Fibroblast of skin of back (primary cell): ENCODE results near the gene C12orf75.
A peak's percentile ranks its signal among the peaks of the same experiment; 100 is the strongest.
"Not testable (repeated sequence)": the region's sequence is repeated elsewhere in the genome, so short reads cannot be mapped to it uniquely, and the experiment has no call there.

Source experiments
- DNase-seq: peaks from one replicate; pipeline ENCODE4 v3.0.0-alpha.2; 2013

C12orf75 gene

DNA sequence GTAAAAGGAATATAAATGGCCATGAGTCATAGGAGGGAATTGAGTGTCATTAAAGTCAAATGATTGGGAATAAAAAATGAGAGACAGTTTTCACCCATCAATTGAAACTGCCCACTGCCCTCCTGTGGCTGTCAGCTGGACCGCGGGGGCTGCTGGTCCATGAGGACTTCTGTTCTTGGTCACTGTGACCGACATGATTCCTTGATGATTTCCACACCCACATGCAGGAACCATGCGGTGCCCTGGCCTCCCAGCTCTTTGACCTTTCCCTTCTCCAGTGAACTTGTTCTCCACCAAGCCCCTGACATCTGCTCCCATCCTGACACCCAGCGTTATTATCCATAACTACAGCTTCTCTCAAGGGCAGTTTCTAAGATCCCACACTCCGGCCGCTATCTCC lies 48.4 kb downstream of the C12orf75 start:
- DNase-seq, result peak; percentile 26

DNA sequence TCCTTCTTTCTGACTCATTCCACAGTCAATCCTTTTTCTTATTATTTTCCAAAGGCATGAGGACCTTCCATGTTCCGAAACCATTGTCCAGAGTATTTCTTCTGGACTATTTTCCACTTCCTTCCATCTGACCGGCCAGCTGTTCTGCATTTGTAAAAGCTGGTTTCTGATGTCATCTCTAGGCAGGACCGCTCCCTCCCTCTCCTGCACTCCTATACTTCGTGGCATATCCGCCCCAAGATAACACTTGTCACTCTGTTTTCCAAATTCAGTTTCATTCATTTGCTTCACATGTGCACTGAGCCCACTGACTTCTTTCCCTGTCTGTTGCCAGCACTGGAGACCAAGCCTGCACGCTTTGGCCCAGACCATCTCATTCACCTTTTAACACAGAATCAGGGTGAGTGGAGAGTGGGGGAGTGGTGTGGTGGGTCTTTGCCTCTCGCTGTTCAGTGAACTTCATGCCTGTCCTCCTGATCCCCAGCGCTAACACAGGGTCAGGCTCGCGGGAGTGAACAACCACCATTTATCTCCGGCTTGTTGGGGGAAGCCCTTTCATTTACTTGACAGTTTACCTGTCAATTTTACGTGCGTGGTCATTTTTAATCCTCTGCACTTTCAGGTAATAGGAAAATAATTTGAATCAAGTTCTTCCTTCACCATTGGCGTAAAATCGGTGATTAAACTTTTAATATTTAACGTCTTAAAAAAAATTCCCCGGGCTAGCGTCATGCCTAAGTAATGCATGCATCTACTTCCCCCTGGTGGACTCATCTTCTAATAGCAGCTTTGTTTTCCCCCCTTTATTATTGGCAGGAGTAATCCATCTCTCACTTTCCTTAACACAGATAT lies 52.5 kb downstream of the C12orf75 start:
- DNase-seq, result peak; percentile 75

DNA sequence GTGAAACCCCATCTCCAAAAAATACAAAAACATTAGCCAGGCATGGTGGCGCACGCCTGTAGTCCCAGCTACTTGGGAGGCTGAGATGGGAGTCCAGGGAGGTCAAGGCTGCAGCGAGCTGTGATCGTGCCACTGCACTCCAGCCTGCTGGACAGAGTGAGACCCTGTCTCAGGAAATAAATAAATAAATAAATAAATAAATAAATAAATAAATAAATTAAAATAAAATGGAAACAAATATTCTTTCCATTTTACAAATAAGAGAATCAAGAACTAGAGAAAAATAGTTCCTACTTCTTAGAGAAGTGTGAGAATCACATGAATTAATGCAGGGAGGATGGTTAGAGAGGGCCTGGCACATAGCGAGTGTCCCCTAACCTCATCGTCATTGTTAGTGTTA lies 53.7 kb downstream of the C12orf75 start:
- no peak for DNase-seq

DNA sequence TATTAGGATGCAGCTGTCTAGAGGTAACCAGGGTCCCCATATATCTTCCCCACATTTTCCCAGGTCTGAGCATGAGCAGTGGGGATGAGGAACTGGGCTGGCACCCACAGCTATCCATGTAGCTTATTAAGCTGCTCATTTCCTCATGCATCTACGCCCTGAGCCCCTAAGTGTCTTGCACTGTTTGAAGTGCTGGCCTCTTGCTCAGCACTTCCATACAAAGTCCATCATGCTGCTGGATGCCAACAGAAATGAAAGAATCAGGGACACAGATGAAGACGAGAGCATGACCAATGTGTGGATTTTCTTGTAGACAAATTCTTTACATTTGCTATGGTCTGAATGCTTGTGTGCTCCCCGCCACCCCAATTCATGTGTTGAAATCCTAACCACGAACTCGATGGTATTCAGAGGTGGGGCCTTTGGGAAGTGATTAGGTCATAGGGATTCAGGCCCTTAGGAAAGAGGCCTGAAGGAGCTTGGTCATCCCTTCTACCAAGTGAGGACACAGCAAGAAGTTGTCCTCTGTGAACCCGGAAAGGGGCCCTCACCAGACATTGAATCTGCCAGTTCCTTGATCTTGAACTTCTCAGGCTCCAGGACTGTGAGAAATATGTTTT lies 54.5 kb downstream of the C12orf75 start:
- peak; percentile 57 for DNase-seq

DNA sequence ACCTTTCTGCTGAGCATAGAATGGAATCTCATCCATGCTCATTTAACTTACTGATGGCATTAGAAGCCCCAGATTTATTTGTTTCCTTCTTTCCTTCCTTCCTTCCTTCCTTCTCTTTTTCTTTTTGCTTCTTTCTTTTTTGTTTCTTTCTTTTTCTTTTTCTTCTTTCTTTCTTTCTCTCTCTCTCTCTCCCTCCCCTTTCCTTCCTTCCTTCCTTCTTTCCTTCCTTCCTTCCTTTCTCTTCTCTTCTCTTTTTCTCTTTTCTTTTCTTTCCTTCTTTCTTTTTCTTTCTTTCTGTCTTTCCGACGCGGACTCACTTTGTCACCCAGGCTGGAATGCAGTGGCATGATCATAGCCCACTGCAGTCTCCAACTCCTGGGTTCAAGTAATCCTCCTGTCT lies 55.9 kb downstream of the C12orf75 start:
- DNase-seq, result no peak

DNA sequence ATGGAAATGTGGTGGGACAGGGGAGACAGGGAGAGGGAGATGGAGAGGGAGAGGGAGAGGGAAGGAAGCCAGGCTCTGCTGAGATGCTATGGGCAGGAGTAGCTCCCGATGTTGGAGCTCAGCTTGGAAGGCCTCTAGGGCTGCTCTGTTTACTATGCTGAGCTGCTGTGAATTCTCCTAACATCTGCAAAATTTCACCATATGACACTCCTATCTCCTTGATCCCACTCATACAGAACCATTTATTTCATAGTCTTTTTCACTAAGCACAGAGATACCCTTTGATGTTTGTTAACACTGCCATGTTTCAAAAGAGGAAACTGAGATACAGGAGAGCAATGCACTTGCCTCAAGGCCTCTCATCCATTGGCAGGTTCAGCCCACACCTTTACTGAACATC lies 60.7 kb downstream of the C12orf75 start:
- DNase-seq, result no peak

DNA sequence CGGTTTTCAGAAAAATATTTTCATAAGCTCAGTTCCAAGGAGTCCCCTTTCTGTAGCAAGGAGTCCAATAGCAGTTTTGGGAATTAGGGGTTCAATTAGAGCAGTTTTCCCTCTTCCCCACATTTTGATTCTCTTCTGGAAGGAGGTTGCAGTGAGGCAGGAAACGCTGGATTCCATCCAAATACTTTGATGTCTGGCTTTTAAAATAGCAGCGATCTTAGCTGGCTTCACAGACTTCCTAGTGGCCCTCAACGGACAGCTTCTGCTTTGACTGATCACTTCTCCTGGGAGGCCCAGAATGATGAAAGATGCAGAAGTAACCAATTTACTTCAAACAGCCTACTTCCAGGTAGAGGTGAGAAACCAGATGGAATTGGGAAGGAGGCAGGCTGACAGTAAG lies 63.1 kb downstream of the C12orf75 start:
- peak; percentile 74 for DNase-seq

DNA sequence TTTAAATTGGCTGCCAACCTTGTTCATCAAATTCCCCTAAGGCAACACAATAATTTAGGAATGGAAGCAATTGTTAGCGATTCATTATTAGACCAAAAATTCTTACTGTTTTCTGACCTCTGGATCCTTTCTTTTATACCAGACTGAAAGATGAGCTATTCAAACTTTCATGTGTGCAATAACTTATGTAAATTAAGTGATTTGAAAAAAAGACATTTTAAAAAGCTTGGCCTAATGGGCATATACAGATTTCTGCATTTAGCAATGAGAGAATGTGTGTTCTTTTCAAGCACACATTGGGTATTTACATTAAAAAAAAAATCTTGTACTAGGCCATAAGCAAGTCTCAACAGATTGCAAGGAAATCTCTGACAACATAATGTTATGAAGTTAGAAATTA lies 65.5 kb downstream of the C12orf75 start:
- no peak for DNase-seq

DNA sequence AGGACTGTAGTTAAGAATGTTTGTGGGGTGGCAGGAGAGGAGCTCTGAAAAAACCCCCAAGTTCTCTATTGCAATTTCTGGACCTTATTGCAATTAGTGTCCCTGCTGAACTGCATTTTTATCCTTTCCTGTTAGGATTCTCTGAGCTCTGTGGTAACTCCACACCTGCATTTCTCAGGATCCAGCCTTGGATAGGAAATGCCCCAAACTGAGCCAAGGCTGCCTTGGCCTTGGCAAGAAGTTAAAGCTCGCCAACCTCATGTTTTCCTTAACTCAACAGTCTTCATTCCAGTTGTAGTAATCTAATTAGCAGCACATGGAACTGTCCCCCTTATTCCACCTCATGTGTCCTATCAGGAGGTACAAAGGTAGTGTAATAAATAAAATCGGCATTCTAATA lies 66.5 kb downstream of the C12orf75 start:
- DNase-seq, result no peak

DNA sequence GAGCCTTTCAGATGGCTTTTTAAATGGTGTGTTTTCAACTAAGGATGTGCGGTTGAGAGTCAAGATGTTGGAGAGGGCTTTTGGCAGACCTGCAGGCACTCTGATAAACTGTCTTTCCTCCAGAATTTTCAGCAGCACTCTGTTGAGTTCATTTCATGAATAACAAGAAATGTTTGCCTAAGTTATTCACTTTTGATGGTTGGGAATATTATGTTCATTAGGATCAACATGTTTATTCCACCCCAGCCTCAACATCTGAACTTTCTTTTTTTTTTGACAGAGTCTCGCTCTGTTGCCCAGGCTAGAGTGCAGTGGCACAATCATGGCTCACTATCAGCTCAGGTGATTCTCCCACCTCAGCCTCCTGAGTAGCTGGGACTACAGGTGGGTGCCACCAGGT lies 68.4 kb downstream of the C12orf75 start:
- DNase-seq, result no peak

DNA sequence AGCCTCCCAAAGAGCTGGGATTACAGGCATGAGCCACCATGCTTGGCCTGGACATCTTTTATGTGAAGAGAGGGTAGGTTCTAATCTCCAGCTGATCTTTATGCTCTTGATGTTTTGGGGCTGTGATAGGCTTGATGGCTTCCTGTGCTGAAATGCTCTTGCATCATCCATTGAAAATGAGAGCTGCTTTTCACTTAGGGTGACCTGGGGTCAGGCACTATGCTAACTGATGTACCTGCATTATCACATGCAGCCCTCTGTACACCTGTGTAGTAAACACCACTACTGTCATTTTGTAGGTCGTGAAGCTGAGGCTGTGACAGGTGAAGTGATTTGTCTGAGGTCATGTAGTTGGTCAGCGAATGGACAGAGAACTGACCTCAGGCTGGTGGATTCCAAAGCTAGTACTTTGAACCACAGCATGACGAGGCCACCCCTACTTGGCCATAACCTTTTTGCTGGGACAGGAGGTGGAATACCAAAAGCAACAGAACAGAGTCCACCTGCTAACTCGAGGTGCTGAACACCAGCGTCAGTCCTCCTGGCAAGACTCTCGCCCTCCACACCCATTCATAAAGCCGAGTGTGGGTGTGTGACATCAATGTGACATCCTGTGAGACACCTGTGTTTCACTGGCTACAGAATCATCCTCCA lies 69.1 kb downstream of the C12orf75 start:
- DNase-seq, result no peak

DNA sequence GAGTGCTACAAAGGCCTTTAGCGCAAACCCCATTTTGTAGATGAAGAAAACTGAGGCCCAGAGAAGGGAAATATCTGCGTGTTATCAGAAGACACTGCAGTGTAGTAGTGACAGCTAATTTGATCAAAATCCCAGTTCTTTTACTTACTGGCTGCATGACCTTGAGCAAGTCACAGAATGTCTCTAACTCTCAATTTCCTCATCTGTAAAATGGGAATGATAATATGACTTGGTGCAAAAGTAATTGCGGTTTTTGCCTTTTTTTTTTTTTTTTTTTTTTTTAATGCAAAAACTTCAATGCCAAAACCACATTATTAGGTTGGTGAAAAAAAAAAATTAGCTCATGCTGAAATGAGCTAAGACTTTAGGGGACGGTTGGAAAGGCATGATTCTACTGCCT lies 69.7 kb downstream of the C12orf75 start:
- no peak for DNase-seq

DNA sequence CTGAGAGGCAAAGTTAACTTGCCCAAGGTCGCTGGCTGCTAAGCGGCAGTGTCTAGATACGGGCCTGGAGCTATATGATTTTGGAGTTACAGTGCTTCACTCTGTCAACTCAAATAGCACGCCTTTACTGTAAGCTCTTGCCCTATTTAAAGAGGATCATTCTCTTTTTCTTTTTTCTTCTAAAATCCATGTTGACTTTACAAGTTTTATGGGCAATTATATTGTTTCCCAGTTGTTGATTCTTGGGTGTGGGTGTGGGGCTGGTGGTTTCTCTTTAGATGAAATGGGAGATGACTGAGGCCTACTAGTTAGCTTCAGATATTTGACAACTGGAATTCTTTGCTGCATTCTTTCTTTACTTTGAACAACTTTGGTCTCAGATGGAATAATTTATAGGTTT lies 70.7 kb downstream of the C12orf75 start:
- no peak for DNase-seq

DNA sequence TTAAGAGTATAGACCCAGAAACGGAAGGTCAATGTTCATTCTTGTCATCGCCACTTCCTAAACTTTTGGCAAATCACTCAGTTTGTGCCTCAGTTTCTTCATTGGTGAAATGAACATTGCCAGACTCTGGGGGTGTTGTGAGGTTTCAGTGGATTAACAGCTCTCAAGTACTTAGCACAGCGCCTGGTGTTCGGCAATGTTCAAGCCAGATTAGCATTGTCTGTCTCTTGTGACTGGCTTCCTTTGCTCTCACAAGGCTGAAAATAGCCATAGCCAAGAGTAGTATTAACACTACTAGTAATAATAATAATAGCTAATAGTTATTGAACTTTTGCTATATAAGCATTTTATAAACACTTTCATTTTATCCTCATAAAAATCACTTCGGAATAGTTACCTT lies 71.9 kb downstream of the C12orf75 start:
- DNase-seq, result no peak

DNA sequence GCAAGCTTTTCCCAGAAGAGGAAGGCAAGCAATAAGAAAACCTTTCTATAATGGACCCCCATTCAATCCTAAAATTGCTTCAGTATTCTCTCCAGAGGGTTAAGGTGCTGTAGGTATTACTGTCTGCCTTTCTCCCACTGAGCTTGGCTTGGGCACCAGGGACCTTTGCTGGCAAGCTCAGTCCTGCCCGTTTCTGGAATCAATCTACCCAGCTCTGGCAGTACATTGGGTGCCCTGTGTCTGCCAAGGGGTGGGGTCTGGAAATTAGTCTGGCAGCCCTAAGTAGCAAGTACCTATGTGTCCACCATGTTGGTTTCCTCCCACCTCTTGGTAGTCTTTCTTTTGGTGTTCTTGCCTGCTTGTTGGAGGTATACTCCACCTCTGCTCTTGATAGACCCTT lies 72.6 kb downstream of the C12orf75 start:
- DNase-seq, result no peak

DNA sequence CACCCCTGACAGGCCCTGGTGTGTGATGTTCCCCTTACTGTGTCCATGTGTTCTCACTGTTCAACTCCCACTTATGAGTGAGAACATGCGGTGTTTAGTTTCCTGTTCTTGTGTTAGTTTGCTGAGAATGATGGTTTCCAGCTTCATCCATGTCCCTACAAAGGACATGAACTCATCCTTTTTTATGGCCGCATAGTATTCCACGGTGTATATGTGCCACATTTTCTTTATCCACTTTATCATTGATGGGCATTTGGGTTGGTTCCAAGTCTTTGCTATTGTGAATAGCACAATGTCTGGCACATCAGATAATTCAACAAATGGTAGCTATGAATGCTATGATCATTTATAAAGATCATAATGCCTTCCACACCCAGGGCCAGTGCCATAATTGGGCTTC lies 73.6 kb downstream of the C12orf75 start:
- not testable (repeated sequence) for DNase-seq

DNA sequence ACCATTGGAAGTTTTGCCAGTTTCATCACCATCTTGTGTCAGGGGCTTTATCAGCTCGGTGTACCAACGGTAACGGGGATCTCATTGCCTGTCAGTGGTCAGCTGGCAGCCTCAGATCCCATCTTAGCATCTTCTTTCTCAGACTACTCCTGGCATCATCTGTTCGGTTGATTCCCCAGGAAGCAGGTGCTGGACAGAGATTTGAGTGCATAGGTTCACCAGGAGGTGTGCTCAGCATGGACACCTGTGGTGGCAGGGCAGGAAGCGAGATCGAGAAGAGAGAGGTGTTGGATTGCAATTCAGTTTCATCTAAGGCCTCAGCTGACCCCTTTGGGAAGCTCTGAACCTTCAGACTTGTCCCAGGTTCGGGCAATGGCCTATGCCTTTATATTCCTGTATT lies 76.0 kb downstream of the C12orf75 start:
- no peak for DNase-seq

DNA sequence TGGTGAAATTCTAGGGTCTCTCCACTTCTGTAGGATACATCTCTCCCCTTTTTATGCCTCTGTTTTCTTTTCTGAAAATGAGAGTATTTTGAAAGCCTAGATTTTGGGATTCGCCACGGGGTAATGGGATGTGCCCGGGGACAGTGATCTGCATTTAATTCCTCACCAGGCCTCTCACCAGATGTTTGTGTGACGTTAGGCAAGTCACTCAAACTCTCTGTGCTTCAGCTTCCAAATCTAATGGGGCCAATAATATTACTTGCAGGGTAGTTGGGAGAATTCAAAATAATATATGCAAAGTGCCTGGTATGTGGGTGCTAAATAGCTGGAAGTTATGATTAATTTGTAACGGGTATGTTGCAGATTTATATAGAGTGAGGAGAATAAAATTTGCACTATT lies 78.8 kb downstream of the C12orf75 start:
- peak; percentile 32 for DNase-seq

DNA sequence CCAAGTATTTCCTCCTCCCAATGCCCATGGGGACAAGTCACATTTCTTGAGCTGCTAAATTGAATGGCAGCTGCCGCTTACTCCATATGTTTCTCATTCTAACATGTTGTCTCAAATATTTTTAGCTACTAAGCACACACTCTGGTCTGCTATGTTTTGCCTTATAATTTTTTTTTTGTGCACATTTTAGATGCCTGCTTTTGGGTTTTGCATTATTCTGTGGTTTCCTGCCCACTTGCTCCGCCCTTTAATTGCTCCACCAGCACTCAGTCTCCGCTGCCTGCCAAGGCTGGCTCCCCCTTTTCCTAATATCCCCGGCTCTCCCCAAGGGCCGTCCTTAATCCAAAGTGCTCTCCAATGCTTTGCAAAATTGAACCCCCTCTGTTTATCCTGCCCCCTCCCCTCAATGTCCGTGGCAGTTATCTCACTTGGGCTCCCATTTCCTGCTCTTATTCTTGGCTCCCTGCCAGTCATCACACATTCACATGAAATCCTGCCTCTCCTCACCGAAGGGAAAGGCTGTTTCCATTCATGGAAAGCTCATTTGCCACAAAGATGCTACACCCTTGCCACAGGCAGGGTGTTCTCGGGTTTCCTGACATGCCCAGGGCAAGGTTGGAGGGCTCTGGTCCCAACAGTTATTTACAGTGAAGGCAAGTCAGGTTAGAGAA lies 79.4 kb downstream of the C12orf75 start:
- peak; percentile 95 for DNase-seq

DNA sequence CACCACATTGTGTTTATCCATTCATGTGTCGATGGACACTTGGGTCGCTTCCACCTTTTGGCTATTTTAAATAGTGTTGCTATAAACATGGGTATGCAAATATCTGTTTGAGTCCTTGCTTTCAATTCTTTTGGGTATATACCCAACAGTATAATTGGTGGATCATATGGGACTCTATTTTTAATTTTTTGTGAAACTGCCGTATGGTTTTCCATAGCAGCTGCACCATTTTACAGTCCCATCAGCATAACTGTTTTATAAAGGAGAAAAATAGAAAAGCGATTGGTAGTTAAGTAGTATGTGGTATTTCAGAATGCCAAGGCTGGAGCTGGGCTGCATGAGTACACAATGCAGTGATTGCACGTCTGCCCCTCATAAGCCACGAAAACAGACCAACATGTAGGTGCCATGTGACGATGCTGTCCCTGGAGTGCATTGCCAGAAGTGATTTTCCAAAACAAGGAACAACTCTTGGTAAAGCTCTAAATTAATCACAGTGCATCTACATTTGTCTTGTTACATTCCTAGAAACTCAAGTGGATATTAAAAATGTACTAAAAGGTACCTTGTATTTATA lies 83.5 kb downstream of the C12orf75 start:
- DNase-seq, result no peak

DNA sequence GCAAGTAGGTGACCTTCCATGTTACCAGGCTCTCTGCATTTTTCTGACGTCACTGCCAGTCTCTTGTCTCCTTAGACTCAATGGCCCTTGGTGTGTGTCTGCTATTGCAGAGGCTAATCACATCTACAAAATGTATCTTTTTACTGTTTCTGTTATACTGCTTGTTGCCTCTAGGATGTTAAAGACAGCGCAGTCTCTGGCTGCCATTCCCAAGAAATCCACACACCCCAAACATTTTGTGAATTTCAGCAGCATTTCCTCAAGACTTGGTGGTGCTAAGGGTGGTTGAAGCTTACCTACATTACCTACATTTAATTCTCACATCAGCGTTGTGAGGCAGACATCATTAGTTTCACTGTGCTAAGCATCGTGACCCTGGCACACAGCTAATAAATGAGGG lies 87.2 kb downstream of the C12orf75 start:
- peak; percentile 68 for DNase-seq

DNA sequence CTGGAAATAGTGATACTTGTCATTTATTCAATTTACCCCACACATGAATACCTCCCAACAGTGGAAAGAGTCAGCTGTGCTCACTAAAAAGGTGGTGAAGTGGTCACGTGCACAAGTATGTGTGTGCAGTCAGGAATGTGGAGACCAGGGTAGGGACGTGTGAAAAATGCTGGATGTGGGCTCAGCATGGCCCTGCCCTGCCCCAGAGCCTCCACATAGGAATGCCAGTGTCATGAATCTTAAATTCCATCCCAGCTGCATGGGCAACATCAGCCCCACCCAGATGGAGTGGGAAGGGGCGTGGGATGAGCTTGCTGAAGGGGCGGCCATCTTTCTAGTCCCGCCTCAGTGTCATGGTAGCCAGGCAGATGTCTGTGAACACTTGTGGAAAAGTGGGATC lies 87.7 kb downstream of the C12orf75 start:
- DNase-seq, result peak; percentile 99

DNA sequence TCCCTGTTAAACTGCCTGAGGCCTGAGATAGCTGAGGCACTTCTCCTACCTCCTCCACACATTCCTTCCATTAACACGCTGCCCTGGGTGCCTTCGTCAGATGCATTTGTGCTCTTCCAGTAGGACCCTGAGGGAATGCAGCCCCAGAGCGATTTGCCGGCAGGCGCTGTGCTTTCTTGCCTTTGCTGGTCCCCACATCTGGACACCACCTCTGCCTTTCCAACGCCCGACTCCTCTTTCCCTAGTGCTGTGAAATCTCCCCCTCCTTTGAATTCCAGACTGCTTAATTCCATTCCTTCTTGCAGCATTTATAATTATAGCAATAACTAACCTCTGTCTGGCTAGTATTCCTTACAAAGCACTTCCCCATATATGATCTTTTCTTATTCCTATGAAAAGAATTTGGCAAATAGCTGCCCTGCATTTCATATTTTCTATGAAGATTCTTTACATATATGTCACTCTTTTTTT lies 88.4 kb downstream of the C12orf75 start:
- DNase-seq, result peak; percentile 95
